DOHH2 (cell line): Measurements from ENCODE around the gene PLB1.

ENCODE experiments used
- EZH2phosphoT487 ChIP-seq: fragments of 200-600 bp; sonication (generic); IDR thresholded peaks from 2 replicates; pipeline ENCODE4 v1.6.1; 2017; ENCODE audit warnings: borderline replicate concordance, mild to moderate bottlenecking, antibody characterized with exemption, low read length, moderate library complexity, mixed read lengths
- TF ChIP-seq, protein P1 (sequence below): fragments of 200-600 bp; sonication (generic); IDR thresholded peaks from one replicate; pipeline ENCODE4 v1.5.1; 2014; ENCODE audit warnings: antibody characterized with exemption, mild to moderate bottlenecking, low read depth, low read length; ENCODE audit not compliant: poor library complexity, severe bottlenecking

DNA sequence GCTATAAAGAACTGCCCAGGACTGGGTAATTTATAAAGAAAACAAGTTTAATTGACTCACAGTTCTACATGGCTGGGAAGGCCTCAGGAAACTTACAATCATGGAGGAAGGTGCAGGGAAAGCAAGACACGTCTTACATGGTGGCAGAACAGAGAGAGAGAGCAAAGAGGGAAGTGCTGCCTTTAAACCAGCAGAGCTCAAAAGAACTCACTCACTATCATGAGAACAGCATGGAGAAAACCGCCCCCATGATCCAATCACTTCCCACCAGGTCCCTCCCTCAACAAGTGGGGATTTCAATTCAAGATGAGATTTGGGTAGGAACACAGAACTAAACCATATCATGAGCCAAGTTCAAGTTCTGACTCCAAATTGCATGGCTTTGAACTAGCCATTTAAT, 193.0 kb downstream of the PLB1 start:
- no peak for TF ChIP-seq EZH2phosphoT487
- TF ChIP-seq, protein P1, sequence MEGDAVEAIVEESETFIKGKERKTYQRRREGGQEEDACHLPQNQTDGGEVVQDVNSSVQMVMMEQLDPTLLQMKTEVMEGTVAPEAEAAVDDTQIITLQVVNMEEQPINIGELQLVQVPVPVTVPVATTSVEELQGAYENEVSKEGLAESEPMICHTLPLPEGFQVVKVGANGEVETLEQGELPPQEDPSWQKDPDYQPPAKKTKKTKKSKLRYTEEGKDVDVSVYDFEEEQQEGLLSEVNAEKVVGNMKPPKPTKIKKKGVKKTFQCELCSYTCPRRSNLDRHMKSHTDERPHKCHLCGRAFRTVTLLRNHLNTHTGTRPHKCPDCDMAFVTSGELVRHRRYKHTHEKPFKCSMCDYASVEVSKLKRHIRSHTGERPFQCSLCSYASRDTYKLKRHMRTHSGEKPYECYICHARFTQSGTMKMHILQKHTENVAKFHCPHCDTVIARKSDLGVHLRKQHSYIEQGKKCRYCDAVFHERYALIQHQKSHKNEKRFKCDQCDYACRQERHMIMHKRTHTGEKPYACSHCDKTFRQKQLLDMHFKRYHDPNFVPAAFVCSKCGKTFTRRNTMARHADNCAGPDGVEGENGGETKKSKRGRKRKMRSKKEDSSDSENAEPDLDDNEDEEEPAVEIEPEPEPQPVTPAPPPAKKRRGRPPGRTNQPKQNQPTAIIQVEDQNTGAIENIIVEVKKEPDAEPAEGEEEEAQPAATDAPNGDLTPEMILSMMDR: no peak
